Rectal smooth muscle tissue (tissue), 1 donor: ENCODE results near the gene KMT5B.
A peak's percentile ranks its signal among the peaks of the same experiment; 100 is the strongest.

Experiments used
- H3K27ac ChIP-seq: one replicate; pipeline ENCODE4 v1.7.0; 2013; ENCODE audit warnings: low read depth, low read length, inconsistent platforms
- H3K27me3 ChIP-seq: one replicate; pipeline ENCODE4 v1.7.0; 2013; ENCODE audit warnings: low read length; ENCODE audit not compliant: control insufficient read depth, insufficient read depth
- H3K36me3 ChIP-seq: one replicate; pipeline ENCODE4 v1.7.0; 2013; ENCODE audit warnings: low read length; ENCODE audit not compliant: control insufficient read depth, insufficient read depth
- H3K4me1 ChIP-seq: one replicate; pipeline ENCODE4 v1.7.0; 2013; ENCODE audit warnings: low read length; ENCODE audit not compliant: control insufficient read depth, insufficient read depth
- H3K4me3 ChIP-seq: one replicate; pipeline ENCODE4 v1.7.0; 2013; ENCODE audit warnings: low read length
- H3K9ac ChIP-seq: one replicate; pipeline ENCODE4 v1.7.0; 2013; ENCODE audit warnings: low read length

The KMT5B gene

DNA sequence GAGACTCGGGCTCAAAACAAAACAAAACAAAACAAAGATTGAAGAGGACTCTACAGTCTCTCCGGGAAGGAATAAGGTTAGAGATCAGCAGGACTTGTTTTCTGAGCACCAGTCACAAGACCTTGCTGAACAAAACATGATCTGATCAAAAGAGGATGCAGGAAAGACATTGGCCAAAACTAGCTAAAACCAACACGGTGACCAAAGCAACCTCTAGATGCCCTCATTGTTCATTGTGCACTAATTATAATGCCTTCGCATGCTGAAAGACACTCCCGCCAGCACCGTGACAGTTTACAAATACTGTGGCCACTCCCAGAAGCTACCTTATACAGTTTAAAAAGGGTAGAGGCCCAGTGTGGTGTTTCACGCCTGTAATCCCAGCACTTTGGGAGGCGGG, 76.2 kb downstream of the KMT5B start:
- Histone ChIP-seq H3K4me1 (no peaks in the 10 kb centered on the region), H3K4me3 (no peak overlapping the region), H3K9ac (no peak overlapping the region), H3K27me3 (no peaks in the 10 kb centered on the region), H3K27ac (no peak overlapping the region), H3K36me3 (no peaks in the 10 kb centered on the region)

DNA sequence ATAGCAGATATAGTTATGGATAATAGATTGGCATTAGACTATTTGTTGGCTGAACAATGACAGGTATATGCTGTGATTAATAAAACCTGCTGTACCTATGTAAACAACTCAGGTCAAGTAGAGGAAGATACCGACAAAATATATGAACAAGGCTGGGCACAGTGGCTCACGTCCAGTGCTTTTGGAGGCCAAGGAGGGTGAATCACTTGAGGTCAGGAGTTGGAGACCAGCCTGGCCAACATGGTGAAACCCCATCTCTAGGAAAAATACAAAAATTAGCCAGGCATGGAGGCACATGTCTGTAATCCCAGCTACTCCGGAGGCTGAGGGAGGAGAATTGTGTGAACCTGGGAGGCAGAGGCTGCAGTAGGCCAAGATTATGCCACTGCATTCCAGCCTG, 77.9 kb downstream of the KMT5B start:
- no peak overlapping the region for H3K9ac ChIP-seq
- H3K27me3 ChIP-seq, result no peaks in the 10 kb centered on the region
- no peak overlapping the region for H3K4me3 ChIP-seq
- H3K36me3 ChIP-seq, result no peaks in the 10 kb centered on the region
- no peaks in the 10 kb centered on the region for H3K4me1 ChIP-seq
- no peak overlapping the region for H3K27ac ChIP-seq

DNA sequence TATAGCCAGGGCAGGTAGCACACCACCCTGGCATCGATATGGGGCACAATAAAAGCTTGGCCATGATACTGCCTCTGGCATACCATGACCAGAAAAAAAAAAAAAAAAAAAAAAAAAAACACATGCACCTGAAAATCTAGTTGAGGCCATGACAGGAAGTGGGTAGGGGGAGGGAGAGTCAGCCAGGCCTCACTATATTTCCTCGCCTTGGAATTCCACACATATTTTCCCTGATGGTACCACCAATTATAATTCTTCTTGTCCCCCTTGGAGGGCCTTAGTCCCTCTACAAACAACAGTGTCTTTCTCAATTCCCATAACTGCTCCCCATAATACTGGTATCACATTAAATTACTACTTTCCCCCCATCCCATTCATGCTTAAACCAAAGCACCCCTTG, 79.3 kb downstream of the KMT5B start:
- Histone ChIP-seq H3K4me1 (peaks cover 2% of the 10 kb centered on the region), H3K27me3 (no peaks in the 10 kb centered on the region), H3K36me3 (no peaks in the 10 kb centered on the region), H3K4me3 (no peak overlapping the region), H3K9ac (no peak overlapping the region), H3K27ac (no peak overlapping the region)

DNA sequence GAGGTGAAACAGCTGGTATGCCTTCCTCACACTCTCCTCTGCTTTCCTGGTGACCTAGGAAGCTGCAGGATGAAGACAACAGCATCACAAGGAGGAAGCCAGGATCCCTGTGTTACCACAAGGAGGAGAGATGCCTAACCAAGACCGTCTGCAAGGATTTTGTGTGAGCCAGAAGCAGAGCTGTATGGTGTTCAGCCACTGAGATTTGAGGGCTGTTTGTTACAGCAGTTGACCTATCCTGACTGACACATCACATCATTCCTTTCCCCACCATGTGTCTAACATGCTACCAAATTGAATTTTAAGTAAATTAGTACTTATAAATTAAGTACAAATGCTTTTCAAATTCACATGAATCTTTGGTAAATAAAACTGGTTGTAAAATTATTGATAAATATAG, 83.0 kb downstream of the KMT5B start:
- Histone ChIP-seq H3K9ac (no peak overlapping the region), H3K4me3 (no peak overlapping the region), H3K27ac (no peak overlapping the region), H3K27me3 (no peaks in the 10 kb centered on the region), H3K4me1 (peaks cover 4% of the 10 kb centered on the region), H3K36me3 (no peaks in the 10 kb centered on the region)

DNA sequence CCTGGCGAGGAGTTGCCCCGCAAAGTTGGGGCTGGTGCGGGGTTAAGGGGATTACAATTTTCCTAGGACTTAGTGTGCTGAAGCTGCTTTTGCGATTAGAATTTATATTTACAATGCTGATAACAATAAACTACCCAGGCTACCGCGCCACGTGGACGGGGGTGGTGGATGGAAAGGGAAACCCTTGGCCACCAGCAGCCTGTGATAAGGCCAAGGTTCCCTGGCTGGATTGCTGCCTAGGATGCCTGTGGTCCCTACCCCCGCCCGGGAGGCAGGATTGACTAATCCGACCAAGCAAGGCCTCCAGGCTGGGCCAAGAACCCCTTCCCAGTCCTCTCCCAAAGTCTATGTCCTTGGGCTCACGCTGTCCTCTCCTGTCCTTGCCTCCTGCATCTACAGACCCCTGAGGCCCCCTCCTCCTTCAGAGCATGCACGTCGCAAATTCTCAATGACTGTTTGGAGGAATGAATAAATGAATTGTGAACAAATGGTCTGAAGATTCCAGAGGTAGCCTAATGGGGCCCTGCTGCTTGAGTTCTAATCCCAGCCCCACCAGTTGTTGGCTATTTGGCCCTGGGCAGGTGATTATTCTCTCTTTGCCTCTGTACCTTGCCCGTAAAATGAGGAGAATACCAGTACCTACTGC, 84.3 kb downstream of the KMT5B start:
- Histone ChIP-seq H3K4me1 (peaks cover 4% of the 10 kb centered on the region), H3K36me3 (no peaks in the 10 kb centered on the region), H3K27ac (peak overlapping the region; percentile 82)

DNA sequence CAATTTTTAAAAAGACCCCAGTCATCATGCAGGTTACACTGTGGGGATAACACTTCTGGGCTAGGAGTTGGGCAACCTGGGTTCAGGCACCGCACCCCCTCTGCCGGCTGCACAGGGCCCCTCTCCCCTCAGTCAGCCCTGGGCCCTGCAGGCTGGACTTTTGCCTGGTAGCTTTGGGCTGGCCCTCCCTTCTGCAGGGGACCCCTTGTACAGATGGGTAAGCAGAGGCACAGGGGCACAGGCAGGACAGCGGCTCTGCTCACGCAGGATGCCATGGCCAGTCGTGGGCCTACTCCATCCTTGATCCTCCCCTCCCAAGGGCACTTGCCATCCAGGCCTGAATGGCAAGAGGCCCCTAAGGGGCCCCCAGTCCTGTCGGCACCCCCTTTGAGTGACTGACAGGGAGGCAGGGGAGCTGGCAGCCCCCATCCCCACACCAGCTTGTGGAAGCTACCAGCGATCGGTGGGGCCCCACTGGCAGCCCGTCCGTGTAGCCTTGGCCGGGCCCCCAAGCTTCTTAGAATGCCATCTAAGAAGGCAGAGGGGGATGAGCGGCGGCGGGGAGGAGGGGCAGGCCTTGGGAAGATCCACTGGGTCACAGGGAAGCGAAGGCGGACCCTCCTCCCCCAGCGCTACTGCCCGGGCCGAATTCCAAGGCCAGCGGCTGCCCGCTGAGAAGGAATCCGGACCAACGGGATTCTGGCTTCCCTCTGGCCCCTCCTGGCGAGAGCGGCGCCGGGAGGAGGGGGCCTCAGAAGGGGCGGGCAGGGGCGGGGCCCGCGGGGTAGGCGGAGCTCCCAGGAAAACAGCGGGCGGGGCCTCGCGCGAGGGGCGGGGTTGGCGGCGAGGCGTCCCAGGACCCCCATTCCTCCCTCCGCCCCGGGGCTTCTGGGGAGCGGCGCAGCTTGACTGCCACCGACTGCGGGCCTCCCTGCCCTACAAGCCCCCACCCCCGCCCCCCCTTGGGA, 85.1 kb downstream of the KMT5B start:
- Histone ChIP-seq H3K4me1 (peaks cover 4% of the 10 kb centered on the region), H3K27ac (peak overlapping the region; percentile 82), H3K36me3 (no peaks in the 10 kb centered on the region), H3K9ac (no peak overlapping the region), H3K27me3 (no peaks in the 10 kb centered on the region), H3K4me3 (peak overlapping the region; percentile 62)

More for the DNA sequence above, 84.3 kb downstream of the KMT5B start:
- Histone ChIP-seq H3K4me3 (peak overlapping the region; percentile 62), H3K27me3 (no peaks in the 10 kb centered on the region), H3K9ac (peak overlapping the region; percentile 30)

DNA sequence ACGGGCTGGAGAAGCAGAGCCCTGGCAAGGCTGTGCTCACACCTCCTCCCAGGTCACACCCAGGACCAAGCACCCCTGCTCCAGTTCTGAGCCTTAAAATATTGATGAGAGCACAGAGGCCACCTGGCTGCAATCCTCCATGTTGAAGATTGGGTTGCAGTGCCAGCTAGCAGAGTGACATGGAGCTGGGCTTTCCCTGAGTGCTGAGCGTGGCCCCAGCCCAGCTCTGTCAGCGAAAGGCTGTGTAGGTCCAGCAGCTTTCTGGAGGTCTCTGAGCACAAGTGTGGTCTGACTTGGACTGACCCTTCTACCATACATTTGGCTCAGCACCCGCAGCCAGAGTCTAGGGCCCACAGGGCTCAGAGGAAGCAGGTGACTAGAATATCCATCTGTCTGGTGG, 87.9 kb downstream of the KMT5B start:
- no peaks in the 10 kb centered on the region for H3K27me3 ChIP-seq
- H3K4me1 ChIP-seq, result peaks cover 8% of the 10 kb centered on the region
- no peak overlapping the region for H3K27ac ChIP-seq
- no peak overlapping the region for H3K4me3 ChIP-seq
- no peaks in the 10 kb centered on the region for H3K36me3 ChIP-seq
- no peak overlapping the region for H3K9ac ChIP-seq

DNA sequence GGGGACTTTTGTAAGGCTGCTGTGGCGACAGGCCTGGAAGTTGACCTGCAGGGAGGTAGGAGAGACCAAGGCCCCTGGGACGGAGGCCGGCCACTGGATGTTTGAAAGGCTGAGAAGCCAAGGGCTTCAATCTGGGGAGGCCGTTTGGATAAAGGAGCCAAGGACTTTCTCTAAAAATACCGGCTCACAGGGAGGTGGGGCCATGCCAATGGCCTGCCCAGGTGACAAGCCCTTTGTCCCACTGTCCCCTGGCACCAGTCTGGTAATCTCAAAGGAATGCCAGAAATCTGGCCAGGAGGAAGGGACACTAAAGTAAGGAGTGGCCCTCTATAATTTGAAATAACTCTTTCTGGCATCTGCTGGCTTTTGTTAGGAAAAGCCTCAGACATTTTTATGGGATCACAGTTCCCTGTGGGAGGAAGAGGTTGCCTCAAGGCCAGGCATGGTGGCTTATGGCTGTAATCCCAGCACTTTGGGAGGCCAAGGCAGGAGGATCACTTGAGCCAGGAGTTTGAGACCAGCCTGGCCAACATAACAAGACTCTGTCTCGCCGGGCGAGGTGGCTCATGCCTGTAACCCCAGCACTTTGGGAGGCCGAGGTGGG, 90.1 kb downstream of the KMT5B start:
- no peak overlapping the region for H3K9ac ChIP-seq
- peak overlapping the region; percentile 10 for H3K27ac ChIP-seq
- no peaks in the 10 kb centered on the region for H3K27me3 ChIP-seq
- no peak overlapping the region for H3K4me3 ChIP-seq
- no peaks in the 10 kb centered on the region for H3K36me3 ChIP-seq
- peaks cover 6% of the 10 kb centered on the region for H3K4me1 ChIP-seq

DNA sequence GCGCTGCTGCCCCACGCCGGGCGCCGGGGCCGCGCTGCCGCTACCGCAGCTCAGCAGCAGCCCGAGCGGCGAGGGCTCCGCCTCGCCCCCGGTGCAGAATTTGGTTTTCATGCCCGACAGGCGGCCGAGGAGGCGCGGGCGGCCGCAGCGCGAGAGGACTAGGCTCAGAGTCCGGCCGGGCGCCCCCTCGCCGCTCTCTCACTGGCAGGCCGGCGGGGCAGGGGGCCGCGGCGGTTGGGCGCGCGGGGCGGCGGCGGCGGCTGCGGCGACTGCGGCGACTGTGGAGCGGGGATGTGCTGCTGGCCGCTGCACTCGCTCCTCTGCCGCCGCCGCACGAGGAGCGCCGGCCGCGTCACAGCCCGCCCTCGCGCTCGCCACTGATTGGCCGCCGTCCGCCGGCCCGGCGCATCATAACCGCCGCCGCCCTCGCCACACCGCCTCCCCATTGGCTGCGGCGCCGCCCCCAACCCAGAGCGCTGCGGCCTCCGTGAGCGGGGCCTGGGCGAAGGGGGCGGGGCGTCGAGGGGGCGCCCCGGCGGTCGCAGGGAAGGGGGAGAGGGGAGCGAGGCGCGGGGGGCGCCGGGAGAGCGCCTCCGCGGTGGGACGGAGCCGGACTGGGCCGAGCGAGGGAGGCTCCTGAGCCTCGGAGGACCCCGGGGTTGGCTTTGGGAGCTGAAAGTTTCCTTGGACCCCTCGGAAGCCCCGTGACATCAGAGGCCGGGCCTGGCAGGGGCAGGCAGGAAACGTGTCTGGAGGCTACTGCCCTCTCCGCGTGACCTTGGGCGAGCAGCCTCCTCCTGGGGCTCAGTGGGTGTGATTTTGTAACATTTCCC, 91.8 kb downstream of the KMT5B start, which contains the start of gene CHKA:
TSS of gene CHKA (minus strand) at position 322 of the 833 bp plus-strand sequence. CDS start at position 111, 211 bp downstream.
- Histone ChIP-seq H3K4me1 (peaks cover 15% of the 10 kb centered on the region), H3K27me3 (no peaks in the 10 kb centered on the region), H3K27ac (peak within 1 kb of the TSS; percentile 97), H3K9ac (peak within 1 kb of the TSS; percentile 88), H3K4me3 (peak within 1 kb of the TSS; percentile 79), H3K36me3 (no peaks in the 10 kb centered on the region)

DNA sequence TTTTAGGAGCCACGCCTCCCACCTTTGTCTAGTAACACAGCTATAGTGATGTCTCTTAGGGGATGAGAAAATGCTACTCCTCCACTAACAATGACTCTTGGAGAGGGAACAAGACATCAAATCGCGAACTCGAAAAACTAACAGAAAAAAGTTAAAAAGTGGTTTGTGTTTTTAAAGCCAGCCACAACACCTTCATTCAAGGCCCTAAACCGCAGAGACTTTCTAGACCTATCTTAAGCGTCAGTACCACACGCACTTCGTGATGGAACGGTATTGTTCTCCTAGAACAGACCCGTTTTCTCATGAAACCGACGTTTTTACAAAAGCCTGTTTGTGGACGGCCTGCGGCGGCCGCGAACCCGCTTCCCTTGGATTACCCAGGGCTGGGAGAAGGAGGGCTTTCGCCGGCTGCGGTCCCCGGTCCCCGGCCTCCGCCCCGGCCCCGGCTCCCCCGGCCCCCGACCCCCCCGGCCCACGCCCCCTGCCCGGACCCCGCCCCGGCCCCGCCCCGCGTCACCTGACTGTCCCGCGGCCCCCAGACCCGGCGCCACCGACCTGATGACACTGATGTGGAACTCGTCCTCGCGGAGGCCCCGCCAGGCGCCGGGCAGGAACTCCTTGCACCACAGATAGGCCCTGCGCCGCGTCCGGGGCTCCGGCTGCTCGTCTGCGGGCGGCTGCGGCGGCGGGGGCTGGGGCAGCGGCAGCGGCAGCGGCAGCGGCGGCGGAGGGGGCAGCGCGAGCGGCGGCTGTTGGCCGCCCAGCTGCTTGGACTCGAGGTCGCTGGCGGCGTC, 92.6 kb downstream of the KMT5B start:
- Histone ChIP-seq H3K27ac (peak overlapping the region; percentile 81), H3K4me3 (peak overlapping the region; percentile 73), H3K9ac (peak overlapping the region; percentile 61), H3K36me3 (no peaks in the 10 kb centered on the region), H3K4me1 (peaks cover 15% of the 10 kb centered on the region), H3K27me3 (no peaks in the 10 kb centered on the region)

DNA sequence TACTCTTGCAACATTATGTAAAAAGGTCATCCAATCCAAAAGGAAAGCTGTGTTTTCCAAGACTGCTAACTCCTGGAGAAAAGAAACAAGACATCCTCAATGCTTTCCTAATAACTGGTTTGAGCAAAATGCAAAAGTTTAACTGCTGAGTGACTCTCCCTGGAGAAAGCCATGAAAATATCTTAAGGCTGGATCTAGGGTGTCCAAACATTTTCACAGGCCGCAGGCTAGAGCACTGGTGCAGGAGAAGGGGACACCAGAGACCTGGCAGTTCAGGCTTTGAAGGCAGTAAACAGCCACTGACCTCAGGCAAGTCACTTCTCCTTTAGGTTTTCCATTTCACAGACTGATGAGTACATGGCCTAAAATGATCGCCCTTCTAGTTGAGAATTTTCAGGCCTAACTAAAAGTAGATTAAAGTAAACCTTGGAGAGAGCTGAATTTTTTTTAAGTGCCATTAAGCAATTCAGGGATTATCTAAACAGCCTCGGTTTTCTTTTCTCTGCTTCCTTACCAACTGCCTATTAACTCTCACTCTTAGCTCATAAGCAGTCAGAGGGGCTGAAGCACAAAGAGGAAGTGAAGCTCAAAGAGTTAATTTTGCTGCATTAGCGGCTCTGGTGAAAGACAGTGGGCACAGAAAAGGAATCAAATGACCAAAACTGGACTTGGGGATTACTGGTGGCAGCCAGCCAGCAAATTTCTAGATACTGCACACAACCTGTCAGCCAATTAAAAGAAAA, 94.2 kb downstream of the KMT5B start:
- Histone ChIP-seq H3K36me3 (no peaks in the 10 kb centered on the region), H3K27me3 (no peaks in the 10 kb centered on the region), H3K27ac (peak overlapping the region; percentile 67), H3K4me3 (peak overlapping the region; percentile 14), H3K4me1 (peaks cover 15% of the 10 kb centered on the region), H3K9ac (no peak overlapping the region)
